Astrocyte (in vitro differentiated cells and primary cell): ENCODE results near the gene CORO2B. TPM values are rescaled to one million over a fixed set of nuclear protein-coding genes. Genes with fewer than 3 reads are reported as not detected.
"Not testable (repeated sequence)": the region's sequence is repeated elsewhere in the genome, so short reads cannot be mapped to it uniquely, and the experiment has no call there.

Experiments
- DNase-seq: peaks from one replicate; pipeline ENCODE4 v3.0.0-alpha.2; 2010; ENCODE audit warnings: low read depth
- FAIRE-seq: peaks from 2 replicates; lab custom pipeline; 2011; peaks lifted over from hg19 to GRCh38; lab: Jason Lieb, UNC
- H2AFZ ChIP-seq: 2 replicates; pipeline ENCODE4 v1.6.0; 2012; ENCODE audit warnings: low read depth, low read length, inconsistent platforms
- H3K27ac ChIP-seq: 2 replicates; pipeline ENCODE4 v1.5.1; 2011; ENCODE audit warnings: low read depth, low read length, inconsistent platforms
- H3K27me3 ChIP-seq: 2 replicates; pipeline ENCODE4 v1.6.0; 2011; ENCODE audit warnings: low read length, inconsistent platforms; ENCODE audit not compliant: insufficient read depth
- H3K36me3 ChIP-seq: 2 replicates; pipeline ENCODE4 v1.5.1; 2011; ENCODE audit warnings: low read length, inconsistent platforms; ENCODE audit not compliant: insufficient read depth
- H3K4me1 ChIP-seq: 2 replicates; pipeline ENCODE4 v1.5.1; 2011; ENCODE audit warnings: low read length, inconsistent platforms; ENCODE audit not compliant: insufficient read depth
- H3K4me2 ChIP-seq: 2 replicates; pipeline ENCODE4 v1.6.0; 2012; ENCODE audit warnings: low read length, inconsistent platforms
- H3K4me3 ChIP-seq: 2 replicates; pipeline ENCODE4 v1.5.1; 2011; ENCODE audit warnings: low read depth, mild to moderate bottlenecking, low read length, inconsistent platforms; ENCODE audit not compliant: insufficient read depth
- H3K79me2 ChIP-seq: 2 replicates; pipeline ENCODE4 v1.6.0; 2012; ENCODE audit warnings: mild to moderate bottlenecking, low read length, inconsistent platforms; ENCODE audit not compliant: insufficient read depth
- H3K9ac ChIP-seq: 2 replicates; pipeline ENCODE4 v1.6.0; 2012; ENCODE audit warnings: mild to moderate bottlenecking, low read length, inconsistent platforms
- H3K9me3 ChIP-seq: 2 replicates; pipeline ENCODE4 v1.5.1; 2012; ENCODE audit warnings: low read depth, mild to moderate bottlenecking, low read length, inconsistent platforms; ENCODE audit not compliant: insufficient read depth
- H4K20me1 ChIP-seq: 2 replicates; pipeline ENCODE4 v1.6.0; 2012; ENCODE audit warnings: low read length, inconsistent platforms; ENCODE audit not compliant: insufficient read depth
- H3K27ac Mint-ChIP-seq: one replicate; pipeline ENCODE4 v1.8.0; 2021; ENCODE audit warnings: mild to moderate bottlenecking, mixed read lengths; ENCODE audit not compliant: unreplicated experiment
- H3K27me3 Mint-ChIP-seq: one replicate; pipeline ENCODE4 v1.8.0; 2021; ENCODE audit warnings: low read depth, mixed read lengths; ENCODE audit not compliant: unreplicated experiment
- H3K36me3 Mint-ChIP-seq: one replicate; pipeline ENCODE4 v1.8.0; 2021; ENCODE audit warnings: low read depth, mixed read lengths; ENCODE audit not compliant: unreplicated experiment
- H3K4me1 Mint-ChIP-seq: one replicate; pipeline ENCODE4 v1.8.0; 2021; ENCODE audit warnings: low read depth, mixed read lengths; ENCODE audit not compliant: unreplicated experiment
- H3K4me3 Mint-ChIP-seq: one replicate; pipeline ENCODE4 v1.8.0; 2021; ENCODE audit warnings: mild to moderate bottlenecking, moderate library complexity, mixed read lengths; ENCODE audit not compliant: unreplicated experiment
- H3K9me3 Mint-ChIP-seq: one replicate; pipeline ENCODE4 v1.8.0; 2021; ENCODE audit warnings: mild to moderate bottlenecking, mixed read lengths; ENCODE audit not compliant: unreplicated experiment
- CTCF ChIP-seq: IDR thresholded peaks from 2 replicates; pipeline ENCODE4 v1.5.1; 2011; ENCODE audit warnings: low read depth, mild to moderate bottlenecking, inconsistent platforms, low read length, moderate library complexity; ENCODE audit not compliant: insufficient read depth
- EZH2 ChIP-seq: IDR thresholded peaks from 2 replicates; pipeline ENCODE4 v1.6.1; 2012; ENCODE audit warnings: mild to moderate bottlenecking, low read length, inconsistent platforms; ENCODE audit not compliant: insufficient read depth
- total RNA-seq: library from RNA; stranded (reverse); gene quantifications from 2 replicates; pipeline ENCODE4 v1.2.1, GENCODE V29; 2021

CORO2B gene
- total RNA-seq, 1 donor from 2014 or later, result 7.4 TPM

GRCh38 chr15:68755731-68756130 lies 176.9 kb downstream of the CORO2B start:
- Histone ChIP-seq H3K27me3 (no peaks in the 10 kb centered on the region), H3K9ac (no peak overlapping the region), H3K4me2 (no peak overlapping the region), H3K36me3 (no peaks in the 10 kb centered on the region), H4K20me1 (no peaks in the 10 kb centered on the region), H3K79me2 (no peaks in the 10 kb centered on the region), H3K4me1 (no peaks in the 10 kb centered on the region), H3K27ac (no peak overlapping the region), H2AFZ (no peak overlapping the region), H3K9me3 (no peaks in the 10 kb centered on the region), H3K4me3 (no peak overlapping the region)
- H3K4me3 Mint-ChIP-seq, result no peak overlapping the region
- no peak for DNase-seq
- H3K36me3 Mint-ChIP-seq, result no peaks in the 10 kb centered on the region
- peaks cover 11% of the 10 kb centered on the region for H3K27me3 Mint-ChIP-seq
- no peak for FAIRE-seq
- no peak overlapping the region for H3K27ac Mint-ChIP-seq
- TF ChIP-seq CTCF (no peak), EZH2 (no peak)
- H3K9me3 Mint-ChIP-seq, result no peaks in the 10 kb centered on the region
- no peaks in the 10 kb centered on the region for H3K4me1 Mint-ChIP-seq

- H3K79me2 ChIP-seq, H3K36me3 Mint-ChIP-seq, H3K4me1 ChIP-seq, H3K4me2 ChIP-seq, H3K27ac ChIP-seq, H3K27me3 ChIP-seq, H3K27ac Mint-ChIP-seq, H3K36me3 ChIP-seq, H4K20me1 ChIP-seq, H3K9me3 ChIP-seq, DNase-seq, H2AFZ ChIP-seq, H3K4me3 ChIP-seq, H3K4me1 Mint-ChIP-seq, H3K27me3 Mint-ChIP-seq, H3K9me3 Mint-ChIP-seq, H3K4me3 Mint-ChIP-seq, H3K9ac ChIP-seq, FAIRE-seq: not testable (repeated sequence)
Observed at GRCh38 chr15:68759982-68760579, 181.3 kb downstream of the CORO2B start.

GRCh38 chr15:68763063-68763462 lies 184.3 kb downstream of the CORO2B start:
- FAIRE-seq (no peak), DNase-seq (no peak)
- Histone ChIP-seq H3K27ac (no peak overlapping the region), H3K9me3 (no peaks in the 10 kb centered on the region), H3K9ac (no peak overlapping the region), H3K27me3 (no peaks in the 10 kb centered on the region), H2AFZ (no peak overlapping the region), H3K36me3 (no peaks in the 10 kb centered on the region), H3K4me3 (no peak overlapping the region), H3K4me2 (no peak overlapping the region), H3K4me1 (no peaks in the 10 kb centered on the region), H3K79me2 (no peaks in the 10 kb centered on the region), H4K20me1 (no peaks in the 10 kb centered on the region)
- Mint-ChIP-seq H3K9me3 (no peaks in the 10 kb centered on the region), H3K4me1 (no peaks in the 10 kb centered on the region), H3K27me3 (no peaks in the 10 kb centered on the region), H3K27ac (no peak overlapping the region), H3K36me3 (no peaks in the 10 kb centered on the region), H3K4me3 (no peak overlapping the region)
- no peak for TF ChIP-seq CTCF
